Left ventricle myocardium superior (tissue), 1 donor: ENCODE measurements around the gene SLC11A2. TPM values are rescaled to one million over a fixed set of nuclear protein-coding genes. Genes with fewer than 3 reads are reported as not detected.
"Not testable (repeated sequence)": the region's sequence is repeated elsewhere in the genome, so short reads cannot be mapped to it uniquely, and the experiment has no call there.

ENCODE experiments used
- ATAC-seq: fragments of 200-7000 bp; cut with Tn5 transposase; one replicate; pipeline ENCODE4 v1.9.1; 2020; ENCODE audit warnings: mild to moderate bottlenecking, moderate library complexity
- DNase-seq: peaks from one replicate; pipeline ENCODE4 v3.0.0-alpha.2; 2020
- intact Hi-C: fragments of 100-400 bp; cut with micrococcal nuclease; formaldehyde crosslinking; loops from one replicate; pipeline ENCODE4 v1.11.0; 2022
- total RNA-seq: library from RNA; stranded (reverse); fragmentation: NEBNext Ultra II Directional; extraction: Animal tissue kit (Norgen Biotek cat#: 25700); gene quantifications from one replicate; pipeline ENCODE4 v1.2.1, GENCODE V29; 2021
- donor health status: DM: no; HTN: yes; CAD: no; lungs with severe emphysema.

The SLC11A2 gene
- total RNA-seq, 1 donor from 2014 or later = 22.9 TPM

- ATAC-seq (no peak), DNase-seq (no peak)
- intact Hi-C loops = no loop called here
These were observed 2.6 kb upstream of the SLC11A2 start for GRCh38 chr12:51028813-51029150.

GRCh38 chr12:51028126-51028812 is 2.1 kb upstream of the SLC11A2 start:
- intact Hi-C loops = no loop called here

GRCh38 chr12:51027342-51027835 is 1.2 kb upstream of the SLC11A2 start:
- ATAC-seq (no peak), DNase-seq (no peak)
- intact Hi-C loops = no loop called here

More at GRCh38 chr12:51028126-51028812, 2.1 kb upstream of the SLC11A2 start:
- DNase-seq = no peak
- no peak for ATAC-seq

GRCh38 chr12:51025338-51025835 is 797 bp downstream of the SLC11A2 start:
- intact Hi-C loops = no loop called here
- no peak for DNase-seq
- ATAC-seq = no peak

- ATAC-seq (no peak), DNase-seq (no peak)
- intact Hi-C loops = no loop called here
These were observed 2.4 kb downstream of the SLC11A2 start for GRCh38 chr12:51023625-51024382.

- DNase-seq (no peak), ATAC-seq (no peak)
- intact Hi-C loops = no loop called here
These were observed 4.5 kb downstream of the SLC11A2 start for GRCh38 chr12:51021694-51022093.

GRCh38 chr12:51020448-51021182 is 5.6 kb downstream of the SLC11A2 start:
- no peak for DNase-seq
- no peak for ATAC-seq
- intact Hi-C loops = no loop called here

GRCh38 chr12:51019927-51020326 is 6.3 kb downstream of the SLC11A2 start:
- ATAC-seq = no peak
- DNase-seq = no peak
- intact Hi-C loops = no loop called here

- no peak for ATAC-seq
- DNase-seq = no peak
- intact Hi-C loops = no loop called here
These were observed 7.2 kb downstream of the SLC11A2 start for GRCh38 chr12:51018956-51019355.

GRCh38 chr12:51017452-51017851 is 8.7 kb downstream of the SLC11A2 start:
- DNase-seq = no peak
- intact Hi-C loops = no loop called here
- ATAC-seq = no peak

- ATAC-seq, DNase-seq, intact Hi-C loops: not testable (repeated sequence)
These were observed 11.7 kb downstream of the SLC11A2 start for GRCh38 chr12:51014467-51014866.

- no peak for DNase-seq
- intact Hi-C loops = no loop called here
- no peak for ATAC-seq
These were observed 12.7 kb downstream of the SLC11A2 start for GRCh38 chr12:51013441-51013840.

GRCh38 chr12:51012570-51013236 is 13.5 kb downstream of the SLC11A2 start:
- intact Hi-C loops = no loop called here
- DNase-seq (no peak), ATAC-seq (no peak)

GRCh38 chr12:51011955-51012354 is 14.2 kb downstream of the SLC11A2 start:
- peak; percentile 30 for DNase-seq
- intact Hi-C loops = no loop called here
- ATAC-seq = no peak

GRCh38 chr12:51009056-51009440 is 17.1 kb downstream of the SLC11A2 start:
- peak; percentile 93 for ATAC-seq
- intact Hi-C loops = no loop called here
- DNase-seq = peak; percentile 75

- DNase-seq (no peak), ATAC-seq (no peak)
- intact Hi-C loops = no loop called here
These were observed 17.7 kb downstream of the SLC11A2 start for GRCh38 chr12:51008329-51009055.

GRCh38 chr12:51005671-51006070 is 20.5 kb downstream of the SLC11A2 start:
- no peak for DNase-seq
- no peak for ATAC-seq
- intact Hi-C loops = no loop called here

- no peak for ATAC-seq
- DNase-seq = no peak
- intact Hi-C loops = no loop called here
These were observed 21.2 kb downstream of the SLC11A2 start for GRCh38 chr12:51005030-51005429.

GRCh38 chr12:51004504-51004903 is 21.7 kb downstream of the SLC11A2 start:
- intact Hi-C loops = no loop called here
- no peak for ATAC-seq
- no peak for DNase-seq
